NB4 (cell line): Measurements from ENCODE around the gene CEP68.

Source experiments
- DNase-seq: peaks from one replicate; pipeline ENCODE4 v3.0.0; 2010; ENCODE audit warnings: low read depth
- H3K4me3 ChIP-seq: one replicate; pipeline ENCODE4 v1.5.1; 2011; ENCODE audit warnings: mild to moderate bottlenecking, low read depth, low read length, moderate library complexity
- MAX ChIP-seq: IDR thresholded peaks from 2 replicates; pipeline ENCODE4 v1.6.1; 2011; ENCODE audit warnings: low read depth, low read length
- MYC ChIP-seq: IDR thresholded peaks from 2 replicates; pipeline ENCODE4 v1.6.1; 2011; ENCODE audit warnings: low read depth, low read length
- POLR2A ChIP-seq: IDR thresholded peaks from 2 replicates; pipeline ENCODE4 v1.6.1; 2011; ENCODE audit warnings: mild to moderate bottlenecking; ENCODE audit not compliant: insufficient read length; ENCODE audit errors: extremely low read depth
- TF ChIP-seq, protein P1 (sequence below): IDR thresholded peaks from one replicate; pipeline ENCODE4 v1.5.1; 2012; ENCODE audit warnings: low read depth, low read length

Gene CEP68

DNA sequence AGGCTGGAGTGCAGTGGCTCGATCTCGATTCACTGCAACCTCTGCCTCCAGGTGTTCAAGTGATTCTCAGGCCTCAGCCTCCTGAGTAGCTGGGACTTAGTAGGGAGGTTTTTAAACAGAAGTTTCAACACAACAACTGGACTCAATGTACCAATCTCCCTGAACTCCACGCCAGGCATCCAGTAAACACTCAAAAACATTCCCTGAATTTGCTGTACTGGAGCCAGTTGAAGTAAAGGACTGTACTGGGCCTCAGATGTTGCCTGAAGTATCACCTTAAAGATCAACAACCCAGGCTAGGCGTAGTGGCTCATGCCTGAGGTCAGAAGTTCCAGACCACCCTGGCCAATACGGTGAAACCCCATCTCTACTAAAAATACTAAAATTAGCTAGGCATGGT is 51.3 kb downstream of the CEP68 start:
- no peak for DNase-seq
- TF ChIP-seq MAX (no peak), MYC (no peak), POLR2A (no peak)
- TF ChIP-seq, protein P1, sequence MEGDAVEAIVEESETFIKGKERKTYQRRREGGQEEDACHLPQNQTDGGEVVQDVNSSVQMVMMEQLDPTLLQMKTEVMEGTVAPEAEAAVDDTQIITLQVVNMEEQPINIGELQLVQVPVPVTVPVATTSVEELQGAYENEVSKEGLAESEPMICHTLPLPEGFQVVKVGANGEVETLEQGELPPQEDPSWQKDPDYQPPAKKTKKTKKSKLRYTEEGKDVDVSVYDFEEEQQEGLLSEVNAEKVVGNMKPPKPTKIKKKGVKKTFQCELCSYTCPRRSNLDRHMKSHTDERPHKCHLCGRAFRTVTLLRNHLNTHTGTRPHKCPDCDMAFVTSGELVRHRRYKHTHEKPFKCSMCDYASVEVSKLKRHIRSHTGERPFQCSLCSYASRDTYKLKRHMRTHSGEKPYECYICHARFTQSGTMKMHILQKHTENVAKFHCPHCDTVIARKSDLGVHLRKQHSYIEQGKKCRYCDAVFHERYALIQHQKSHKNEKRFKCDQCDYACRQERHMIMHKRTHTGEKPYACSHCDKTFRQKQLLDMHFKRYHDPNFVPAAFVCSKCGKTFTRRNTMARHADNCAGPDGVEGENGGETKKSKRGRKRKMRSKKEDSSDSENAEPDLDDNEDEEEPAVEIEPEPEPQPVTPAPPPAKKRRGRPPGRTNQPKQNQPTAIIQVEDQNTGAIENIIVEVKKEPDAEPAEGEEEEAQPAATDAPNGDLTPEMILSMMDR = no peak
- no peak overlapping the region for H3K4me3 ChIP-seq

DNA sequence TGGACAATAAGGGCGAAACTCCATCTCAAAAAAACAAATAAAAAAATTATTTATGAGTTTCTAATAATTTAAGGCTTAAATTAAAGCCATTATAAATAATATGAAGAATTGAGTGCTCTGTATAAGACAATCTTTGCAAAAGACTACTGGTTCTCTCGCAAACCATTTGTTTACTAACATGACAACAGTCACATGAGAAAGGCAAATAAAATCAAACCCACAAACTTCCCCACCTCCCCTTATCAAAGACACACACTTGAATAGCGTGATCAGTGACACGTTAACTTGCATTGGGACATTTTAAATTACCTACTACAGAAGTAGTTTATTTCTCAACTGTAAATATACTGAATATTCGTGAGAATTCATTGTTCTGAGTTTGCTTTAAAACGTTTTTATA is 52.6 kb downstream of the CEP68 start:
- H3K4me3 ChIP-seq = no peak overlapping the region
- TF ChIP-seq MAX = no peak
- TF ChIP-seq, protein P1 = no peak
- TF ChIP-seq POLR2A = no peak
- TF ChIP-seq MYC = no peak
- DNase-seq = no peak

- H3K4me3 ChIP-seq = no peak overlapping the region
- peak; percentile 21 for DNase-seq
- TF ChIP-seq, protein P1 = no peak
- no peak for TF ChIP-seq MAX
- TF ChIP-seq MYC = no peak
- no peak for TF ChIP-seq POLR2A
Observed at GRCh38 chr2:65112633-65113032, 56.4 kb downstream of the CEP68 start.

DNA sequence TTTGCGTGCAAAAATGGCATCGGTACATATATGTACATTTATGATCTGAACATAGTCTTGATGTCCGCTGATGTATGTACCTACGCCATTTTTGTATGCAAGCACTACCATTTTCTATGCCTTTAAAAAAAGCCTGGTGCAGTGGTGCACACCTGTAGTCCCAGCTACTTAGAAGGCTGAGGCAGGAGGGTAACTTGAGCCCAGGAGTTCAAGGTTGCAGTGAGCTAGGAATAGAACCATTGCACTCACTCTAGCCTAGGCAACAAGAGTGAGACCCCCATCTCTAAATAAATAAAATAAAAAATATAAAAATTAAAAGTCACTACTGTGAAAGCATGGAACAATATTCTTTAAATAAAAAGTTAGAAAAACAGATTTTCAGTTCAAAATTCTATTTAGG is 57.0 kb downstream of the CEP68 start:
- TF ChIP-seq, protein P1 = no peak
- TF ChIP-seq MYC = no peak
- no peak for TF ChIP-seq POLR2A
- TF ChIP-seq MAX = no peak
- no peak for DNase-seq
- H3K4me3 ChIP-seq = no peak overlapping the region

DNA sequence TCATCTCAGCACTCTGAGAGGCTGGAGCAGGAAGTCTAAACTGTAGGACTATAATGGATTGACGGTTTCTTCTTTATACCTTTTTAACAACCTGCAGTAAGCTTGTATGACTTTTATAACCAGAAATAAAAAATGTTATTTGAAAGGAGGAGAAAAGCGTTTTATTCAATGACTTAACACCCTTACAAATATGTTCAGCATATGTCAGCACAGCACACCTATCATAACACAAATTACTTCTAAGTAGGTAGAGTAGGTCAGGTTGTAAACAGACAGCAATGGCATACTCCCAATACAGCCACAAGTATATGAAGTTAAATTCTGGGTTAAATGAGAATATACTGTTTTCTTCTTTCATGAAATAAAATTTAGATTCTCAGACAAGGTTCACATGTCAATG is 57.6 kb downstream of the CEP68 start:
- no peak for TF ChIP-seq MYC
- no peak for TF ChIP-seq MAX
- TF ChIP-seq, protein P1 = no peak
- TF ChIP-seq POLR2A = no peak
- DNase-seq = no peak
- H3K4me3 ChIP-seq = no peak overlapping the region

DNA sequence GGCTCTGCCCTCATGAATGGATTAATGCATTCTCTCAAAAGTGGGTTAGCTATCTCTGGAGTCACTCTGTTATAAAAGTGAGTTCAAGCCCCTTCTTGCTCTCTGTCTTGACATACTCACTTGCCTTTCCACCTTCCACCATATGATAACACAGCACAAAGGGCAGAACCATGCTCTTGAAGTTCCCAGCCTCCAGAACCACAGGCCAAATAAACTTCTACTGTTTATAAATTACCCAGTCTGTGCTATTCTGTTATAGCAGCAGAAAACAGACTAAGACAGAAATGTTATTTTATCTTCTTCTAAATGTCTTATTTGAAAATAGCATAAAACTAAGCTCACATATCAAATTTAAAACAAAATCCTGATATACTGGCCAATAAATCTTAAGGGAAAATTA is 58.7 kb downstream of the CEP68 start:
- DNase-seq = no peak
- no peak overlapping the region for H3K4me3 ChIP-seq
- no peak for TF ChIP-seq MYC
- TF ChIP-seq, protein P1 = no peak
- no peak for TF ChIP-seq MAX
- TF ChIP-seq POLR2A = no peak
